ENCODE measurements around the gene ARHGAP33.

DNA sequence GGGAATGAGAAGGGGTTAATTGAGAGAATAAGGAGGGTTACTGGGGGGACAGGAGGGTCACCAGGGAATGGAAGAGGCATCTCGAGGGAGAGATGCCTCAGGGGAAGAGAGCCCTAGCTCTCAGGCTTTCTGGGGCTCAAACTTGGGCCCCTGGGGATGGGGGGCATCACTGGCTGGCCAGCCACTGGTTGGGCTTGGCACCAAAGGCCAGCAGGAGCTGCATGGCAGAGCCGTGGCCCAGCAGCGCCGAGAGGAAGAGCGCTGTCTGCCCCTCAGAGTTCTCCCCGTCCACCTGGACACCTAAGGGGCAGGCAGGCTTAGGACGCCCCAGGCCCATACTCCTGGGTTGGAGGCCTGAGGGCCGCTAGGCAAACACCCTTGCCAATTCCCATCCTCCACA lies 17.5 kb downstream of the ARHGAP33 start:
- TF ChIP-seq, protein P1, sequence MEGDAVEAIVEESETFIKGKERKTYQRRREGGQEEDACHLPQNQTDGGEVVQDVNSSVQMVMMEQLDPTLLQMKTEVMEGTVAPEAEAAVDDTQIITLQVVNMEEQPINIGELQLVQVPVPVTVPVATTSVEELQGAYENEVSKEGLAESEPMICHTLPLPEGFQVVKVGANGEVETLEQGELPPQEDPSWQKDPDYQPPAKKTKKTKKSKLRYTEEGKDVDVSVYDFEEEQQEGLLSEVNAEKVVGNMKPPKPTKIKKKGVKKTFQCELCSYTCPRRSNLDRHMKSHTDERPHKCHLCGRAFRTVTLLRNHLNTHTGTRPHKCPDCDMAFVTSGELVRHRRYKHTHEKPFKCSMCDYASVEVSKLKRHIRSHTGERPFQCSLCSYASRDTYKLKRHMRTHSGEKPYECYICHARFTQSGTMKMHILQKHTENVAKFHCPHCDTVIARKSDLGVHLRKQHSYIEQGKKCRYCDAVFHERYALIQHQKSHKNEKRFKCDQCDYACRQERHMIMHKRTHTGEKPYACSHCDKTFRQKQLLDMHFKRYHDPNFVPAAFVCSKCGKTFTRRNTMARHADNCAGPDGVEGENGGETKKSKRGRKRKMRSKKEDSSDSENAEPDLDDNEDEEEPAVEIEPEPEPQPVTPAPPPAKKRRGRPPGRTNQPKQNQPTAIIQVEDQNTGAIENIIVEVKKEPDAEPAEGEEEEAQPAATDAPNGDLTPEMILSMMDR (IDR thresholded peaks at IDR 0.05; ENCODE audit: extremely low read depth in 1 of 2, insufficient read depth in 1 of 2, low read depth in 1 of 2, low read length in 2 of 2): no peak
- no peak for TF ChIP-seq POLR2A (IDR thresholded peaks at IDR 0.05; ENCODE audit: low read depth, low read length)
- TF ChIP-seq, protein P2, sequence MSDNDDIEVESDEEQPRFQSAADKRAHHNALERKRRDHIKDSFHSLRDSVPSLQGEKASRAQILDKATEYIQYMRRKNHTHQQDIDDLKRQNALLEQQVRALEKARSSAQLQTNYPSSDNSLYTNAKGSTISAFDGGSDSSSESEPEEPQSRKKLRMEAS (IDR thresholded peaks at IDR 0.05; ENCODE audit: insufficient read depth, insufficient read length): no peak
- TF ChIP-seq POLR2AphosphoS5 (IDR thresholded peaks at IDR 0.05; ENCODE audit: insufficient read depth, low read depth, low read length): no peak

Measured in endothelial cell of umbilical vein (primary cell).